Jurkat, Clone E6-1 (cell line): Measurements from ENCODE around the gene NANOG. TPM values are rescaled to one million over a fixed set of nuclear protein-coding genes. Genes with fewer than 3 reads are reported as not detected.
"Not testable (repeated sequence)": the region's sequence is repeated elsewhere in the genome, so short reads cannot be mapped to it uniquely, and the experiment has no call there.

Experiments used
- DNase-seq: peaks from one replicate; pipeline ENCODE4 v3.0.0-alpha.2; 2011; ENCODE audit warnings: low read depth, low spot score
- H3K4me3 ChIP-seq: 2 replicates; pipeline ENCODE4 v1.5.1; 2011; ENCODE audit warnings: mild to moderate bottlenecking, low read length, control low read depth, moderate library complexity
- polyA plus RNA-seq: library from polyadenylated mRNA; unstranded; fragments of >200 nt; gene quantifications from one replicate; pipeline ENCODE4 v1.2.1, GENCODE V29; 2012; ENCODE audit warnings: missing spikeins; ENCODE audit not compliant: insufficient read length, insufficient read depth

Gene NANOG
- not detected for polyA plus RNA-seq

GRCh38 chr12:7788884-7789528 is at the start of gene NANOG:
Gene NANOG (plus strand): TSS chr12:7789402. CDS start chr12:7789615, 213 bp downstream.
- H3K4me3 ChIP-seq, result not testable (repeated sequence)

GRCh38 chr12:7747246-7747645 is 42.0 kb upstream of the NANOG start, which contains the start of gene CLEC4C:
Gene CLEC4C (minus strand): TSS chr12:7747375. CDS start chr12:7747348, 27 bp downstream.
- DNase-seq, result no peak
- H3K4me3 ChIP-seq, result no peak within 1 kb of the TSS

More at GRCh38 chr12:7788884-7789528, at the start of gene NANOG:
- DNase-seq, result not testable (repeated sequence)

GRCh38 chr12:7748852-7749251 is 40.4 kb upstream of the NANOG start:
- no peak overlapping the region for H3K4me3 ChIP-seq
- no peak for DNase-seq

GRCh38 chr12:7749442-7749841 is 39.8 kb upstream of the NANOG start:
- DNase-seq, result no peak
- H3K4me3 ChIP-seq, result no peak overlapping the region

GRCh38 chr12:7750350-7750749 is 38.9 kb upstream of the NANOG start:
- no peak for DNase-seq
- H3K4me3 ChIP-seq, result no peak overlapping the region

GRCh38 chr12:7751394-7751793 is 37.8 kb upstream of the NANOG start:
- H3K4me3 ChIP-seq, result no peak overlapping the region
- no peak for DNase-seq

GRCh38 chr12:7751941-7752922 is 37.0 kb upstream of the NANOG start:
- DNase-seq, H3K4me3 ChIP-seq: not testable (repeated sequence)

- DNase-seq, H3K4me3 ChIP-seq: not testable (repeated sequence)
These were observed 33.5 kb upstream of the NANOG start for GRCh38 chr12:7755668-7756067.

GRCh38 chr12:7756993-7757392 is 32.2 kb upstream of the NANOG start:
- no peak for DNase-seq
- H3K4me3 ChIP-seq, result no peak overlapping the region

- DNase-seq, result no peak
- no peak overlapping the region for H3K4me3 ChIP-seq
These were observed 30.4 kb upstream of the NANOG start for GRCh38 chr12:7758766-7759140.

GRCh38 chr12:7769999-7770398 is 19.2 kb upstream of the NANOG start:
- H3K4me3 ChIP-seq, result no peak overlapping the region
- no peak for DNase-seq

GRCh38 chr12:7781274-7781673 is 7.9 kb upstream of the NANOG start:
- no peak overlapping the region for H3K4me3 ChIP-seq
- no peak for DNase-seq

- no peak for DNase-seq
- H3K4me3 ChIP-seq, result no peak overlapping the region
These were observed 7.1 kb upstream of the NANOG start for GRCh38 chr12:7782055-7782454.

- DNase-seq, result not testable (repeated sequence)
These were observed 5.8 kb upstream of the NANOG start for GRCh38 chr12:7783433-7783832.

GRCh38 chr12:7784701-7785100 is 4.5 kb upstream of the NANOG start:
- no peak overlapping the region for H3K4me3 ChIP-seq
- no peak for DNase-seq

More at GRCh38 chr12:7783433-7783832, 5.8 kb upstream of the NANOG start:
- not testable (repeated sequence) for H3K4me3 ChIP-seq

GRCh38 chr12:7787574-7788293 is 1.5 kb upstream of the NANOG start:
- no peak overlapping the region for H3K4me3 ChIP-seq
- DNase-seq, result no peak

GRCh38 chr12:7788294-7788660 is 925 bp upstream of the NANOG start:
- DNase-seq, result no peak
- H3K4me3 ChIP-seq, result no peak overlapping the region

- DNase-seq, result no peak
- no peak overlapping the region for H3K4me3 ChIP-seq
These were observed 4.0 kb downstream of the NANOG start for GRCh38 chr12:7793211-7793610.

GRCh38 chr12:7797269-7797668 is 8.1 kb downstream of the NANOG start:
- not testable (repeated sequence) for H3K4me3 ChIP-seq

More at GRCh38 chr12:7797269-7797668, 8.1 kb downstream of the NANOG start:
- not testable (repeated sequence) for DNase-seq
